HepG2 (cell line): ENCODE data around the gene CLCN2. TPM values are rescaled to one million over a fixed set of nuclear protein-coding genes. Genes with fewer than 3 reads are reported as not detected.

Experiments used
- HES4 ChIP-seq: sonication (generic); formaldehyde crosslinking; IDR thresholded peaks from 2 replicates; pipeline ENCODE4 v1.9.0; 2021; ENCODE audit warnings: mild to moderate bottlenecking, missing genetic modification reagents, borderline replicate concordance
- KDM5B ChIP-seq: sonication (generic); formaldehyde crosslinking; IDR thresholded peaks from 2 replicates; pipeline ENCODE4 v1.4.0; 2020; ENCODE audit warnings: missing genetic modification reagents, mild to moderate bottlenecking, borderline replicate concordance
- RARG ChIP-seq: sonication (generic); formaldehyde crosslinking; IDR thresholded peaks from 2 replicates; pipeline ENCODE4 v1.4.0; 2020; ENCODE audit warnings: low read depth, mild to moderate bottlenecking, missing genetic modification reagents
- TBL1XR1 ChIP-seq: fragments of 150-350 bp; IDR thresholded peaks from 2 replicates; pipeline ENCODE4 v1.6.1; 2014; ENCODE audit warnings: borderline replicate concordance, low read length; ENCODE audit not compliant: partially characterized antibody
- ZNF30 ChIP-seq: sonication (generic); formaldehyde crosslinking; IDR thresholded peaks from 2 replicates; pipeline ENCODE4 v1.5.0; 2020; ENCODE audit warnings: mild to moderate bottlenecking, missing genetic modification reagents
- ZNF589 ChIP-seq: sonication (generic); formaldehyde crosslinking; conservative IDR thresholded peaks from 2 replicates; pipeline ENCODE4 v1.8.0; 2022; ENCODE audit warnings: mild to moderate bottlenecking, moderate library complexity, missing genetic modification reagents
- ZNF709 ChIP-seq: sonication (generic); formaldehyde crosslinking; IDR thresholded peaks from 2 replicates; pipeline ENCODE4 v1.5.0; 2020; ENCODE audit warnings: mild to moderate bottlenecking, missing genetic modification reagents
- ZNF776 ChIP-seq: sonication (generic); formaldehyde crosslinking; IDR thresholded peaks from 2 replicates; pipeline ENCODE4 v1.4.0; 2020; ENCODE audit warnings: mild to moderate bottlenecking, missing genetic modification reagents
- polyA plus RNA-seq, 8 experiments: library from polyadenylated mRNA; depleted of rRNA in 3 of 8; stranded (reverse) in 7 of 8; unstranded in 1 of 8; fragments of >200 nt; fragmentation: Illumina TruSeq in 4 of 8; extraction: Trizol in 4 of 8; gene quantifications; 2 replicates each; pipeline versions ENCODE4 v1.2.1 to v1.2.3, GENCODE V29; 2011 to 2016; ENCODE audit warnings: low read depth in 4 of 8, missing spikeins in 1 of 8, mixed read lengths in 1 of 8; ENCODE audit not compliant: insufficient read depth in 1 of 8
- total RNA-seq, 5 experiments: library from RNA; depleted of rRNA; stranded (reverse); fragments of >200 nt; fragmentation: Illumina TruSeq; extraction: Trizol; gene quantifications; 2 replicates each; pipeline ENCODE4 v1.2.3, GENCODE V29; 2016; ENCODE audit warnings: low read depth in 1 of 5
- TF ChIP-seq, protein P1 (sequence below): sonication (generic); formaldehyde crosslinking; IDR thresholded peaks from 2 replicates; pipeline ENCODE4 v1.9.0; 2021; ENCODE audit warnings: missing genetic modification reagents, borderline replicate concordance
- TF ChIP-seq, protein P2 (sequence below): sonication (generic); formaldehyde crosslinking; IDR thresholded peaks from 2 replicates; pipeline ENCODE4 v1.5.1; 2020; ENCODE audit warnings: missing genetic modification reagents, mild to moderate bottlenecking, borderline replicate concordance
- TF ChIP-seq, protein P3 (sequence below): sonication (generic); formaldehyde crosslinking; conservative IDR thresholded peaks from 2 replicates; pipeline ENCODE4 v1.4.0; 2020; ENCODE audit warnings: mild to moderate bottlenecking, missing genetic modification reagents, moderate library complexity
- TF ChIP-seq, protein P4 (sequence below): sonication (generic); formaldehyde crosslinking; IDR thresholded peaks from 2 replicates; pipeline ENCODE4 v1.4.0; 2020; ENCODE audit warnings: mild to moderate bottlenecking, missing genetic modification reagents
- TF ChIP-seq, protein P5 (sequence below): fragments of 450-650 bp; IDR thresholded peaks from 2 replicates; pipeline ENCODE4 v1.6.1; 2016
- TF ChIP-seq, protein P6 (sequence below): IDR thresholded peaks from 2 replicates; pipeline ENCODE4 v1.6.1; 2016; ENCODE audit warnings: low read depth
- TF ChIP-seq, protein P7 (sequence below): sonication (generic); formaldehyde crosslinking; IDR thresholded peaks from 2 replicates; pipeline ENCODE4 v1.5.0; 2020; ENCODE audit warnings: missing genetic modification reagents, mild to moderate bottlenecking, borderline replicate concordance

The CLCN2 gene
- total and polyA plus RNA-seq, 2 of the 13 experiments (the other 11 are each of a cell fraction or from before 2014, with no cell fraction given), result 11.4 to 13.5 TPM

DNA sequence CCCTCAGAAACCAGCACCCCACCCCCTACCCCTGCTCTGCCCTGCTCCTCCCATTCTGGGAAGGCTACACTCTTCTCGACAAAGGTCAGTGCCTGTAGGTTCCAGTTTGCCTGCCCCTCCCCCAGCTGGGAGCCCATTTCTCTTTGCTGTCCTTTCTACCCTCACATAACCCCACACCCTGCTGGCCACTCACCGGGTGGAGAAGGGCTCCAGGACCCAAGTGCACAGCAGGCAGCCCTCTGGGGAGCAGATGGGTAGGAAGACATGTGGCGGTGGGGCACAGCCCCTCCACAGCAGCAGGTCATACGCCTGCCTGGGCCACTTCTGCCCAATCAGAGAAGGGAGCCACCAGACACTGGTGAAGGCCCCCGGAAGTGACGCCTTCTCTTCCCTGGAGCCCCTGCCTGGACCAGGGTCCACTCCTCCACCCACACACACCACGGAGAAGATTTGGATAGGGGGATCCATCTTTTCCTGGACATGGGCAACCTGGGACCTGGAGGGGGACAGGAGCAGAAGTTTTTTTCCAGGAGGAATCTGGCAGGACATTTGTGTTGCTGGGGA, 16.6 kb upstream of the CLCN2 start, which contains the start of gene THPO (continued):
- TF ChIP-seq, protein P1, sequence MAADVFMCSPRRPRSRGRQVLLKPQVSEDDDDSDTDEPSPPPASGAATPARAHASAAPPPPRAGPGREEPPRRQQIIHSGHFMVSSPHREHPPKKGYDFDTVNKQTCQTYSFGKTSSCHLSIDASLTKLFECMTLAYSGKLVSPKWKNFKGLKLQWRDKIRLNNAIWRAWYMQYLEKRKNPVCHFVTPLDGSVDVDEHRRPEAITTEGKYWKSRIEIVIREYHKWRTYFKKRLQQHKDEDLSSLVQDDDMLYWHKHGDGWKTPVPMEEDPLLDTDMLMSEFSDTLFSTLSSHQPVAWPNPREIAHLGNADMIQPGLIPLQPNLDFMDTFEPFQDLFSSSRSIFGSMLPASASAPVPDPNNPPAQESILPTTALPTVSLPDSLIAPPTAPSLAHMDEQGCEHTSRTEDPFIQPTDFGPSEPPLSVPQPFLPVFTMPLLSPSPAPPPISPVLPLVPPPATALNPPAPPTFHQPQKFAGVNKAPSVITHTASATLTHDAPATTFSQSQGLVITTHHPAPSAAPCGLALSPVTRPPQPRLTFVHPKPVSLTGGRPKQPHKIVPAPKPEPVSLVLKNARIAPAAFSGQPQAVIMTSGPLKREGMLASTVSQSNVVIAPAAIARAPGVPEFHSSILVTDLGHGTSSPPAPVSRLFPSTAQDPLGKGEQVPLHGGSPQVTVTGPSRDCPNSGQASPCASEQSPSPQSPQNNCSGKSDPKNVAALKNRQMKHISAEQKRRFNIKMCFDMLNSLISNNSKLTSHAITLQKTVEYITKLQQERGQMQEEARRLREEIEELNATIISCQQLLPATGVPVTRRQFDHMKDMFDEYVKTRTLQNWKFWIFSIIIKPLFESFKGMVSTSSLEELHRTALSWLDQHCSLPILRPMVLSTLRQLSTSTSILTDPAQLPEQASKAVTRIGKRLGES (CRISPR knock-in tag), result no peak
- TF ChIP-seq ZNF30 (CRISPR knock-in tag), result no peak
- no peak for TF ChIP-seq ZNF589 (CRISPR knock-in tag)
- TF ChIP-seq, protein P2, sequence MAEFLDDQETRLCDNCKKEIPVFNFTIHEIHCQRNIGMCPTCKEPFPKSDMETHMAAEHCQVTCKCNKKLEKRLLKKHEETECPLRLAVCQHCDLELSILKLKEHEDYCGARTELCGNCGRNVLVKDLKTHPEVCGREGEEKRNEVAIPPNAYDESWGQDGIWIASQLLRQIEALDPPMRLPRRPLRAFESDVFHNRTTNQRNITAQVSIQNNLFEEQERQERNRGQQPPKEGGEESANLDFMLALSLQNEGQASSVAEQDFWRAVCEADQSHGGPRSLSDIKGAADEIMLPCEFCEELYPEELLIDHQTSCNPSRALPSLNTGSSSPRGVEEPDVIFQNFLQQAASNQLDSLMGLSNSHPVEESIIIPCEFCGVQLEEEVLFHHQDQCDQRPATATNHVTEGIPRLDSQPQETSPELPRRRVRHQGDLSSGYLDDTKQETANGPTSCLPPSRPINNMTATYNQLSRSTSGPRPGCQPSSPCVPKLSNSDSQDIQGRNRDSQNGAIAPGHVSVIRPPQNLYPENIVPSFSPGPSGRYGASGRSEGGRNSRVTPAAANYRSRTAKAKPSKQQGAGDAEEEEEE (CRISPR knock-in tag), result no peak
- no peak for TF ChIP-seq HES4
- TF ChIP-seq TBL1XR1, result no peak
- TF ChIP-seq ZNF776 (CRISPR knock-in tag), result no peak
- TF ChIP-seq, protein P3, sequence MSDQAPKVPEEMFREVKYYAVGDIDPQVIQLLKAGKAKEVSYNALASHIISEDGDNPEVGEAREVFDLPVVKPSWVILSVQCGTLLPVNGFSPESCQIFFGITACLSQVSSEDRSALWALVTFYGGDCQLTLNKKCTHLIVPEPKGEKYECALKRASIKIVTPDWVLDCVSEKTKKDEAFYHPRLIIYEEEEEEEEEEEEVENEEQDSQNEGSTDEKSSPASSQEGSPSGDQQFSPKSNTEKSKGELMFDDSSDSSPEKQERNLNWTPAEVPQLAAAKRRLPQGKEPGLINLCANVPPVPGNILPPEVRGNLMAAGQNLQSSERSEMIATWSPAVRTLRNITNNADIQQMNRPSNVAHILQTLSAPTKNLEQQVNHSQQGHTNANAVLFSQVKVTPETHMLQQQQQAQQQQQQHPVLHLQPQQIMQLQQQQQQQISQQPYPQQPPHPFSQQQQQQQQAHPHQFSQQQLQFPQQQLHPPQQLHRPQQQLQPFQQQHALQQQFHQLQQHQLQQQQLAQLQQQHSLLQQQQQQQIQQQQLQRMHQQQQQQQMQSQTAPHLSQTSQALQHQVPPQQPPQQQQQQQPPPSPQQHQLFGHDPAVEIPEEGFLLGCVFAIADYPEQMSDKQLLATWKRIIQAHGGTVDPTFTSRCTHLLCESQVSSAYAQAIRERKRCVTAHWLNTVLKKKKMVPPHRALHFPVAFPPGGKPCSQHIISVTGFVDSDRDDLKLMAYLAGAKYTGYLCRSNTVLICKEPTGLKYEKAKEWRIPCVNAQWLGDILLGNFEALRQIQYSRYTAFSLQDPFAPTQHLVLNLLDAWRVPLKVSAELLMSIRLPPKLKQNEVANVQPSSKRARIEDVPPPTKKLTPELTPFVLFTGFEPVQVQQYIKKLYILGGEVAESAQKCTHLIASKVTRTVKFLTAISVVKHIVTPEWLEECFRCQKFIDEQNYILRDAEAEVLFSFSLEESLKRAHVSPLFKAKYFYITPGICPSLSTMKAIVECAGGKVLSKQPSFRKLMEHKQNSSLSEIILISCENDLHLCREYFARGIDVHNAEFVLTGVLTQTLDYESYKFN (CRISPR knock-in tag), result peak; percentile 76
- TF ChIP-seq KDM5B (CRISPR knock-in tag), result peak; percentile 69; the same call in 1 of the 2 replicates
- TF ChIP-seq, protein P4, sequence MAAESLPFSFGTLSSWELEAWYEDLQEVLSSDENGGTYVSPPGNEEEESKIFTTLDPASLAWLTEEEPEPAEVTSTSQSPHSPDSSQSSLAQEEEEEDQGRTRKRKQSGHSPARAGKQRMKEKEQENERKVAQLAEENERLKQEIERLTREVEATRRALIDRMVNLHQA, result no peak
- no peak for TF ChIP-seq ZNF709 (CRISPR knock-in tag)
- TF ChIP-seq, protein P5, sequence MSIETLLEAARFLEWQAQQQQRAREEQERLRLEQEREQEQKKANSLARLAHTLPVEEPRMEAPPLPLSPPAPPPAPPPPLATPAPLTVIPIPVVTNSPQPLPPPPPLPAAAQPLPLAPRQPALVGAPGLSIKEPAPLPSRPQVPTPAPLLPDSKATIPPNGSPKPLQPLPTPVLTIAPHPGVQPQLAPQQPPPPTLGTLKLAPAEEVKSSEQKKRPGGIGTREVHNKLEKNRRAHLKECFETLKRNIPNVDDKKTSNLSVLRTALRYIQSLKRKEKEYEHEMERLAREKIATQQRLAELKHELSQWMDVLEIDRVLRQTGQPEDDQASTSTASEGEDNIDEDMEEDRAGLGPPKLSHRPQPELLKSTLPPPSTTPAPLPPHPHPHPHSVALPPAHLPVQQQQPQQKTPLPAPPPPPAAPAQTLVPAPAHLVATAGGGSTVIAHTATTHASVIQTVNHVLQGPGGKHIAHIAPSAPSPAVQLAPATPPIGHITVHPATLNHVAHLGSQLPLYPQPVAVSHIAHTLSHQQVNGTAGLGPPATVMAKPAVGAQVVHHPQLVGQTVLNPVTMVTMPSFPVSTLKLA, result peak; percentile 57
- TF ChIP-seq RARG (CRISPR knock-in tag), result no peak
- TF ChIP-seq, protein P6, sequence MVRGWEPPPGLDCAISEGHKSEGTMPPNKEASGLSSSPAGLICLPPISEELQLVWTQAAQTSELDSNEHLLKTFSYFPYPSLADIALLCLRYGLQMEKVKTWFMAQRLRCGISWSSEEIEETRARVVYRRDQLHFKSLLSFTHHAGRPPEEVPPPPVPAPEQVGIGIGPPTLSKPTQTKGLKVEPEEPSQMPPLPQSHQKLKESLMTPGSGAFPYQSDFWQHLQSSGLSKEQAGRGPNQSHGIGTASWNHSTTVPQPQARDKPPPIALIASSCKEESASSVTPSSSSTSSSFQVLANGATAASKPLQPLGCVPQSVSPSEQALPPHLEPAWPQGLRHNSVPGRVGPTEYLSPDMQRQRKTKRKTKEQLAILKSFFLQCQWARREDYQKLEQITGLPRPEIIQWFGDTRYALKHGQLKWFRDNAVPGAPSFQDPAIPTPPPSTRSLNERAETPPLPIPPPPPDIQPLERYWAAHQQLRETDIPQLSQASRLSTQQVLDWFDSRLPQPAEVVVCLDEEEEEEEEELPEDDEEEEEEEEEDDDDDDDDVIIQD (CRISPR knock-in tag), result no peak
- TF ChIP-seq, protein P7, sequence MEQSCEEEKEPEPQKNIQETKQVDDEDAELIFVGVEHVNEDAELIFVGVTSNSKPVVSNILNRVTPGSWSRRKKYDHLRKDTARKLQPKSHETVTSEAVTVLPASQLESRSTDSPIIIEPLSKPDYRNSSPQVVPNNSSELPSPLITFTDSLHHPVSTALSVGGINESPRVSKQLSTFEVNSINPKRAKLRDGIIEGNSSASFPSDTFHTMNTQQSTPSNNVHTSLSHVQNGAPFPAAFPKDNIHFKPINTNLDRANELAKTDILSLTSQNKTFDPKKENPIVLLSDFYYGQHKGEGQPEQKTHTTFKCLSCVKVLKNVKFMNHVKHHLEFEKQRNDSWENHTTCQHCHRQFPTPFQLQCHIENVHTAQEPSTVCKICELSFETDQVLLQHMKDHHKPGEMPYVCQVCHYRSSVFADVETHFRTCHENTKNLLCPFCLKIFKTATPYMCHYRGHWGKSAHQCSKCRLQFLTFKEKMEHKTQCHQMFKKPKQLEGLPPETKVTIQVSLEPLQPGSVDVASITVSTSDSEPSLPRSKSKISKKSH (CRISPR knock-in tag), result no peak
